Omental fat pad (tissue), 4 donors: ENCODE data around the gene GTF2I. TPM values are rescaled to one million over a fixed set of nuclear protein-coding genes. Genes with fewer than 3 reads are reported as not detected.
"Not testable (repeated sequence)": the region's sequence is repeated elsewhere in the genome, so short reads cannot be mapped to it uniquely, and the experiment has no call there.

Experiments
- ATAC-seq: fragments of 150-250 bp; one replicate; pipeline ENCODE4 v1.9.1; 2016; ENCODE audit warnings: mild to moderate bottlenecking, moderate library complexity; ENCODE audit not compliant: low FRiP score
- DNase-seq: peaks from one replicate; pipeline ENCODE4 v3.0.0-alpha.2; 2019; ENCODE audit warnings: low spot score
- total RNA-seq, 4 donors: library from RNA; depleted of rRNA; stranded (reverse); fragments of >200 nt; gene quantifications; one replicate each; pipeline ENCODE4 v1.1.0, GENCODE V29; 2016
- TF ChIP-seq, protein P1 (sequence below), 3 donors: fragments of 450-650 bp; IDR thresholded peaks; one replicate each; pipeline ENCODE4 v1.5.1; 2016 to 2017; ENCODE audit warnings: antibody characterized with exemption in 3 of 3, mild to moderate bottlenecking in 3 of 3, moderate library complexity in 2 of 3

Gene GTF2I
- total RNA-seq, 4 donors from 2014 or later, result 119 to 178 (median 138) TPM

GRCh38 chr7:74658178-74659004 is 873 bp downstream of the GTF2I start:
- ATAC-seq (peak; percentile 92), DNase-seq (peak; percentile 75)
- TF ChIP-seq, protein P1, sequence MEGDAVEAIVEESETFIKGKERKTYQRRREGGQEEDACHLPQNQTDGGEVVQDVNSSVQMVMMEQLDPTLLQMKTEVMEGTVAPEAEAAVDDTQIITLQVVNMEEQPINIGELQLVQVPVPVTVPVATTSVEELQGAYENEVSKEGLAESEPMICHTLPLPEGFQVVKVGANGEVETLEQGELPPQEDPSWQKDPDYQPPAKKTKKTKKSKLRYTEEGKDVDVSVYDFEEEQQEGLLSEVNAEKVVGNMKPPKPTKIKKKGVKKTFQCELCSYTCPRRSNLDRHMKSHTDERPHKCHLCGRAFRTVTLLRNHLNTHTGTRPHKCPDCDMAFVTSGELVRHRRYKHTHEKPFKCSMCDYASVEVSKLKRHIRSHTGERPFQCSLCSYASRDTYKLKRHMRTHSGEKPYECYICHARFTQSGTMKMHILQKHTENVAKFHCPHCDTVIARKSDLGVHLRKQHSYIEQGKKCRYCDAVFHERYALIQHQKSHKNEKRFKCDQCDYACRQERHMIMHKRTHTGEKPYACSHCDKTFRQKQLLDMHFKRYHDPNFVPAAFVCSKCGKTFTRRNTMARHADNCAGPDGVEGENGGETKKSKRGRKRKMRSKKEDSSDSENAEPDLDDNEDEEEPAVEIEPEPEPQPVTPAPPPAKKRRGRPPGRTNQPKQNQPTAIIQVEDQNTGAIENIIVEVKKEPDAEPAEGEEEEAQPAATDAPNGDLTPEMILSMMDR (IDR thresholded peaks at IDR 0.05), result no peak

GRCh38 chr7:74660202-74660601 is 2.7 kb downstream of the GTF2I start:
- DNase-seq, ATAC-seq: not testable (repeated sequence)

DNA sequence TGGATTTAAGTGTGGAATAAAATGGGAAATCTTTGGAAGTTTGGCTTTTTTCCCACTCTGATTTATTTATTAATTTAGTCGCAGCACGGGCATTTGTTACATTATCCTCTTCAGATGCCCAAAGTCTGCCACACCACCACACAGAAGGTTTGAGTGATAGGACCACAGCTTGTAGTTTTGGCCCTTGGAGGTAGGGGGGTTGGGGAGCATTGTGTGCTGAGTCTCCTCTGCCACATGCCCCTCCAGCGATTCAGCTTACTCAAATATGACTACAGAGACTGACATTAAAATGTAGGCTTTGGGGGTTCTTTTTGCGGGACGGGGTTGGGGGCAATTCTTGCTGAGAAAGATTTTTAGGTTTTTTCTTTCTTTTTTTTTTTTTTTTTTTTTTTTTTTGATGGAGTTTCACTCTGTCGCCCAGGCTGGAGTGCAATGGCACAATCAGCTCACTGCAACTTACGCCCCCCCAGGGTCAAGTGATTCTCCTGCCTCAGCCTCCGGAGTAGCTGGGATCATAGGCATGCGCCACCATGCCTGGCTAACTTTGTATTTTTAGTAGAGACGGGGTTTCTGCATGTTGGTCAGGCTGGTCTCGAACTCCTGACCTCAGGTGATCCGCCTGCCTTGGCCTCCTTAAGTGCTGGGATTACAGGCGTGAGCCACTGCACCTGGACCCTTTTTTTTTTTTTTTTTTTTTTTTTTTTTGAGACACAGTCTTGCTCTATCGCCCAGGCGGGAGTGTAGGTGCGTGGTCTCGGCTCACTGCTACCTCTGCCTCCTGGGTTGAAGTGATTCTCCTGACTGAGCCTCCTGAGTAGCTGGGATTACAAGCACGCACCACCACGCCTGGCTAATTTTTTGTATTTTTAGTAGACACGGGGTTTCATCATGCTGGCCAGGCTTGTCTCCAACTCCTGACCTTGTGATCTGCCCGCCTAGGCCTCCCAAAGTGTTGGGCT is 4.6 kb downstream of the GTF2I start:
- not testable (repeated sequence) for ATAC-seq, DNase-seq

DNA sequence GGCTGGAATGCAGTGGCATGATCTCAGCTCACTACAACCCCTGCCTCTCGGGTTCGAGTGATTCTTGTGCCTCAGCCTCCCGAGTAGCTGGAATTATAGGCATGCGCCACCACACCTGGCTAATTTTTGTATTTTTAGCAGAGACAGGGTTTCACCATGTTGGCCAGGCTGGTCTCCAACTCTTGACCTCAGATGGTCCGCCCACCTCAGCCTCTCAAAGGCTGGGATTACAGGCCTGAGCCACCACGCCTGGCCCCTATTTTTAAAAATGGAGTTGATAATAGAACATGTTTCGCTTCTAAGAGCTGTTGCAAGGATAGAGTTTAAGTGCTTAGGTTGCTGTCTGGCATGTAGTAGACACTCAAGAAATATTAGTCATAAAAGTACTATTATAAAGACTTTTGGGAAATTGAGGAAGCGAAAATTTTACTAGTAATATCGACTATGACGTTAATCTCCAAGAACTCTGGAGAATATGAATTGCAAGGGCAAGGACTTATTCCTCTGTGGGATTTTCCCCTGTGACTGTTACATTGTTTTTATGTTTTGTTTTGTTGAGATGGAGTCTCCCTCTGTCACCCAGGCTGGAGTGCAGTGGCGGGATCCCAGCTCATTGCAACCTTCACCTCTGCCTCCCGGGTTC is 7.9 kb downstream of the GTF2I start:
- TF ChIP-seq, protein P1 (IDR thresholded peaks at IDR 0.05), result no peak
- no peak for DNase-seq

DNA sequence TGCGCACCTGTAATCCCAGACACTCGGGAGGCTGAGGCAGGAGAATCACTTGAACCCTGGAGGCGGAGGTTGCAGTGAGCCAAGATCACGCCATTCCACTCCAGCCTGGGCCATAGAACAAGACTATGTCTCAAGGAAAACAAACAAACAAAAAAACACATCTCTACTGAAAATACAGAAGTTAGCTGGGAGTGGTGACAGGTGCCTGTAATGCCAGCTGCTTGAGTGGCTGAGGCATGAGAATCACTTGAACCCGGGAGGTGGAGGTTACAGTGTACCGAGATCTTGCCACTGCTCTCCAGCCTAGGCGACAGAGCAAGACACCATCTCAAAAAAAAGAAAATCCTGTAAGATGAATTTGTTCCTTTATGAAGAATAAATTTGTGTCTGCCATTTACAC is 9.5 kb downstream of the GTF2I start:
- not testable (repeated sequence) for ATAC-seq, DNase-seq

More for the DNA sequence above, 7.9 kb downstream of the GTF2I start:
- ATAC-seq, result no peak

- DNase-seq, ATAC-seq: not testable (repeated sequence)
Observed at GRCh38 chr7:74667520-74667919, 10.0 kb downstream of the GTF2I start.

GRCh38 chr7:74671602-74672001 is 14.1 kb downstream of the GTF2I start:
- ATAC-seq, result no peak
- TF ChIP-seq, protein P1 (IDR thresholded peaks at IDR 0.05), result no peak
- DNase-seq, result no peak

GRCh38 chr7:74672343-74672915 is 14.9 kb downstream of the GTF2I start:
- DNase-seq (no peak), ATAC-seq (no peak)
- TF ChIP-seq, protein P1 (IDR thresholded peaks at IDR 0.05), result no peak
